ENCODE results near the gene ZNF726.
"Not testable (repeated sequence)": the region's sequence is repeated elsewhere in the genome, so short reads cannot be mapped to it uniquely, and the experiment has no call there.

Gene ZNF726

GRCh38 chr19:23914402-23915286, at the start of gene ZNF726:
Gene ZNF726 (plus strand): TSS chr19:23914886. CDS start chr19:23914995, 109 bp downstream.
- peak; percentile 89 for DNase-seq

- no peak for DNase-seq
Observed at GRCh38 chr19:23867895-23868294, 46.8 kb upstream of the ZNF726 start.

- no peak for DNase-seq
Observed at GRCh38 chr19:23868630-23869029, 46.1 kb upstream of the ZNF726 start.

- DNase-seq: no peak
Observed at GRCh38 chr19:23872282-23872919, 42.3 kb upstream of the ZNF726 start.

GRCh38 chr19:23876261-23876660, 38.4 kb upstream of the ZNF726 start:
- DNase-seq: no peak

GRCh38 chr19:23876756-23877155, 37.9 kb upstream of the ZNF726 start:
- DNase-seq: not testable (repeated sequence)

- DNase-seq: no peak
Observed at GRCh38 chr19:23882493-23882892, 32.2 kb upstream of the ZNF726 start.

GRCh38 chr19:23884363-23884762, 30.3 kb upstream of the ZNF726 start:
- no peak for DNase-seq

GRCh38 chr19:23887642-23888041, 27.0 kb upstream of the ZNF726 start:
- DNase-seq: no peak

GRCh38 chr19:23896096-23896495, 18.6 kb upstream of the ZNF726 start:
- DNase-seq: not testable (repeated sequence)

- DNase-seq: no peak
Observed at GRCh38 chr19:23896912-23897311, 17.8 kb upstream of the ZNF726 start.

GRCh38 chr19:23901360-23901759, 13.3 kb upstream of the ZNF726 start:
- DNase-seq: no peak

- DNase-seq: no peak
Observed at GRCh38 chr19:23904406-23904805, 10.3 kb upstream of the ZNF726 start.

GRCh38 chr19:23905771-23906170, 8.9 kb upstream of the ZNF726 start:
- DNase-seq: no peak

- no peak for DNase-seq
Observed at GRCh38 chr19:23906835-23907234, 7.9 kb upstream of the ZNF726 start.

GRCh38 chr19:23908165-23908564, 6.5 kb upstream of the ZNF726 start:
- no peak for DNase-seq

GRCh38 chr19:23909222-23909621, 5.5 kb upstream of the ZNF726 start:
- DNase-seq: no peak

GRCh38 chr19:23913931-23914330, 755 bp upstream of the ZNF726 start:
- DNase-seq: no peak

GRCh38 chr19:23916991-23917390, 2.3 kb downstream of the ZNF726 start:
- no peak for DNase-seq

- no peak for DNase-seq
Observed at GRCh38 chr19:23917856-23918255, 3.2 kb downstream of the ZNF726 start.

- no peak for DNase-seq
Observed at GRCh38 chr19:23925285-23925684, 10.6 kb downstream of the ZNF726 start.

- no peak for DNase-seq
Observed at GRCh38 chr19:23932878-23933277, 18.2 kb downstream of the ZNF726 start.

GRCh38 chr19:23937031-23937430, 22.3 kb downstream of the ZNF726 start:
- not testable (repeated sequence) for DNase-seq

- no peak for DNase-seq
Observed at GRCh38 chr19:23943411-23943810, 28.7 kb downstream of the ZNF726 start.
